ENCODE measurements around the gene FBXO46. TPM values are rescaled to one million over a fixed set of nuclear protein-coding genes. Genes with fewer than 3 reads are reported as not detected.
A peak's percentile ranks its signal among the peaks of the same experiment; 100 is the strongest.

The FBXO46 gene
- total and polyA plus RNA-seq, 2 of the 13 experiments (the other 11 are each of a cell fraction or from before 2014, with no cell fraction given): 6.2 to 6.4 TPM

DNA sequence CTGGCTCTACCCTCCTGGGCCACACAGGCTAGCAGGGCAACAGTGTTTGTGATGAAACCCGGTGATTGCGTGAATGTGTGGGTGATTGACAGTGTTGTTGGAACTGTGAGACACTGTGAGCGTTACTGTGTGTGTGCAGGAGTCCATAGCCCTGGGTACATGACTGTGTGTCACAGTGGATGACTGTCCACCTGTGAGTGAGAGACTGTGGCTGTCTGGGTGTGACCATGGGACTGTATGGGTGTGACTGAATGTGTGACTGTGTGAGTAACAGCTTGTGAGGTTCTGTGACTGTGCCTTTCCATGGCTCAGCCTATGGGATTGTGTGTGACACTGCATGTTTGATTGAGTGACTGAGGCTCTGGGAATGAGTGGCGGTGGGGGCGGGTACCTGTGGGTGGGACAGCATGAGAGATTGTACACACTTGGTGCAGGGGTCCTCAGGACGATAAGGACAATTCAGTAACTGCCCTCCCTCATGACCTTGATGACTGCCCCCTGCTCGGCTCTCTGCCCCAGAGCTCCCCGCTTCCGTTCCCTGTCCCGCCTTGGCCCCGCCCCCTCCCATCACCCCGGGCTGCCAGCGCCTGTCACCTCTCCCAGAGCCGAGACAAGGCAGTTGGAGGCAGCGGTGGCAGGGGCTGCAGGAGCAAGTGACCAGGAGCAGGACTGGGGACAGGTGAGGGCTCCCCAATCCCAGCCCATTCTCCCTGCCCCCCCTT, 62.9 kb downstream of the FBXO46 start, which contains the start of gene GIPR (continued):
- TF ChIP-seq CREB1 (IDR thresholded peaks at IDR 0.05): peak; percentile 42; the same call in 1 of the 2 replicates
- no peak for TF ChIP-seq CREB1 (CRISPR knock-in tag; IDR thresholded peaks at IDR 0.05)
- TF ChIP-seq, protein P1, sequence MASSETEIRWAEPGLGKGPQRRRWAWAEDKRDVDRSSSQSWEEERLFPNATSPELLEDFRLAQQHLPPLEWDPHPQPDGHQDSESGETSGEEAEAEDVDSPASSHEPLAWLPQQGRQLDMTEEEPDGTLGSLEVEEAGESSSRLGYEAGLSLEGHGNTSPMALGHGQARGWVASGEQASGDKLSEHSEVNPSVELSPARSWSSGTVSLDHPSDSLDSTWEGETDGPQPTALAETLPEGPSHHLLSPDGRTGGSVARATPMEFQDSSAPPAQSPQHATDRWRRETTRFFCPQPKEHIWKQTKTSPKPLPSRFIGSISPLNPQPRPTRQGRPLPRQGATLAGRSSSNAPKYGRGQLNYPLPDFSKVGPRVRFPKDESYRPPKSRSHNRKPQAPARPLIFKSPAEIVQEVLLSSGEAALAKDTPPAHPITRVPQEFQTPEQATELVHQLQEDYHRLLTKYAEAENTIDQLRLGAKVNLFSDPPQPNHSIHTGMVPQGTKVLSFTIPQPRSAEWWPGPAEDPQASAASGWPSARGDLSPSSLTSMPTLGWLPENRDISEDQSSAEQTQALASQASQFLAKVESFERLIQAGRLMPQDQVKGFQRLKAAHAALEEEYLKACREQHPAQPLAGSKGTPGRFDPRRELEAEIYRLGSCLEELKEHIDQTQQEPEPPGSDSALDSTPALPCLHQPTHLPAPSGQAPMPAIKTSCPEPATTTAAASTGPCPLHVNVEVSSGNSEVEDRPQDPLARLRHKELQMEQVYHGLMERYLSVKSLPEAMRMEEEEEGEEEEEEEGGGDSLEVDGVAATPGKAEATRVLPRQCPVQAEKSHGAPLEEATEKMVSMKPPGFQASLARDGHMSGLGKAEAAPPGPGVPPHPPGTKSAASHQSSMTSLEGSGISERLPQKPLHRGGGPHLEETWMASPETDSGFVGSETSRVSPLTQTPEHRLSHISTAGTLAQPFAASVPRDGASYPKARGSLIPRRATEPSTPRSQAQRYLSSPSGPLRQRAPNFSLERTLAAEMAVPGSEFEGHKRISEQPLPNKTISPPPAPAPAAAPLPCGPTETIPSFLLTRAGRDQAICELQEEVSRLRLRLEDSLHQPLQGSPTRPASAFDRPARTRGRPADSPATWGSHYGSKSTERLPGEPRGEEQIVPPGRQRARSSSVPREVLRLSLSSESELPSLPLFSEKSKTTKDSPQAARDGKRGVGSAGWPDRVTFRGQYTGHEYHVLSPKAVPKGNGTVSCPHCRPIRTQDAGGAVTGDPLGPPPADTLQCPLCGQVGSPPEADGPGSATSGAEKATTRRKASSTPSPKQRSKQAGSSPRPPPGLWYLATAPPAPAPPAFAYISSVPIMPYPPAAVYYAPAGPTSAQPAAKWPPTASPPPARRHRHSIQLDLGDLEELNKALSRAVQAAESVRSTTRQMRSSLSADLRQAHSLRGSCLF (CRISPR knock-in tag; IDR thresholded peaks at IDR 0.05; ENCODE audit: borderline replicate concordance): no peak
- no peak for TF ChIP-seq KDM2A (CRISPR knock-in tag; IDR thresholded peaks at IDR 0.05; ENCODE audit: borderline replicate concordance, low read depth)
- peak; percentile 18 for TF ChIP-seq HNRNPLL (IDR thresholded peaks at IDR 0.05; ENCODE audit: low read depth, low read length, poor library complexity, severe bottlenecking)
- no peak for TF ChIP-seq ZNF451 (CRISPR knock-in tag; IDR thresholded peaks at IDR 0.05)
- TF ChIP-seq SAP130 (CRISPR knock-in tag; IDR thresholded peaks at IDR 0.05; ENCODE audit: low read depth): peak; percentile 53
- TF ChIP-seq, protein P2, sequence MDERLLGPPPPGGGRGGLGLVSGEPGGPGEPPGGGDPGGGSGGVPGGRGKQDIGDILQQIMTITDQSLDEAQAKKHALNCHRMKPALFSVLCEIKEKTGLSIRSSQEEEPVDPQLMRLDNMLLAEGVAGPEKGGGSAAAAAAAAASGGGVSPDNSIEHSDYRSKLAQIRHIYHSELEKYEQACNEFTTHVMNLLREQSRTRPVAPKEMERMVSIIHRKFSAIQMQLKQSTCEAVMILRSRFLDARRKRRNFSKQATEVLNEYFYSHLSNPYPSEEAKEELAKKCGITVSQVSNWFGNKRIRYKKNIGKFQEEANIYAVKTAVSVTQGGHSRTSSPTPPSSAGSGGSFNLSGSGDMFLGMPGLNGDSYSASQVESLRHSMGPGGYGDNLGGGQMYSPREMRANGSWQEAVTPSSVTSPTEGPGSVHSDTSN (CRISPR knock-in tag; IDR thresholded peaks at IDR 0.05): peak; percentile 70
- TF ChIP-seq, protein P3, sequence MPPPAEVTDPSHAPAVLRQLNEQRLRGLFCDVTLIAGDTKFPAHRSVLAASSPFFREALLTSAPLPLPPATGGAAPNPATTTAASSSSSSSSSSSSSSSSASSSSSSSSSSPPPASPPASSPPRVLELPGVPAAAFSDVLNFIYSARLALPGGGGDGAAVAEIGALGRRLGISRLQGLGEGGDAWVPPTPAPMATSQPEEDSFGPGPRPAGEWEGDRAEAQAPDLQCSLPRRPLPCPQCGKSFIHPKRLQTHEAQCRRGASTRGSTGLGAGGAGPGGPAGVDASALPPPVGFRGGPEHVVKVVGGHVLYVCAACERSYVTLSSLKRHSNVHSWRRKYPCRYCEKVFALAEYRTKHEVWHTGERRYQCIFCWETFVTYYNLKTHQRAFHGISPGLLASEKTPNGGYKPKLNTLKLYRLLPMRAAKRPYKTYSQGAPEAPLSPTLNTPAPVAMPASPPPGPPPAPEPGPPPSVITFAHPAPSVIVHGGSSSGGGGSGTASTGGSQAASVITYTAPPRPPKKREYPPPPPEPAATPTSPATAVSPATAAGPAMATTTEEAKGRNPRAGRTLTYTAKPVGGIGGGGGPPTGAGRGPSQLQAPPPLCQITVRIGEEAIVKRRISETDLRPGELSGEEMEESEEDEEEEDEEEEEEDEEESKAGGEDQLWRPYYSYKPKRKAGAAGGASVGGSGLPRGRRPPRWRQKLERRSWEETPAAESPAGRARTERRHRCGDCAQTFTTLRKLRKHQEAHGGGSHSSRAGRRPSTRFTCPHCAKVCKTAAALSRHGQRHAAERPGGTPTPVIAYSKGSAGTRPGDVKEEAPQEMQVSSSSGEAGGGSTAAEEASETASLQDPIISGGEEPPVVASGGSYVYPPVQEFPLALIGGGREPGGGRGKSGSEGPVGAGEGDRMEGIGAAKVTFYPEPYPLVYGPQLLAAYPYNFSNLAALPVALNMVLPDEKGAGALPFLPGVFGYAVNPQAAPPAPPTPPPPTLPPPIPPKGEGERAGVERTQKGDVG (CRISPR knock-in tag; IDR thresholded peaks at IDR 0.05; ENCODE audit: borderline replicate concordance): no peak
- no peak for TF ChIP-seq STAG1 (CRISPR knock-in tag; IDR thresholded peaks at IDR 0.05)
- TF ChIP-seq DNMT1 (CRISPR knock-in tag; IDR thresholded peaks at IDR 0.05): no peak
- TF ChIP-seq POLR2A (IDR thresholded peaks at IDR 0.05; ENCODE audit: insufficient read depth in 1 of 2, low read depth in 2 of 2, low read length in 2 of 2): peak in 1 of 2 experiments; percentile 21; a peak in 1 of 4 replicates
- TF ChIP-seq, protein P4, sequence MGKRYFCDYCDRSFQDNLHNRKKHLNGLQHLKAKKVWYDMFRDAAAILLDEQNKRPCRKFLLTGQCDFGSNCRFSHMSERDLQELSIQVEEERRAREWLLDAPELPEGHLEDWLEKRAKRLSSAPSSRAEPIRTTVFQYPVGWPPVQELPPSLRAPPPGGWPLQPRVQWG (CRISPR knock-in tag; IDR thresholded peaks at IDR 0.05; ENCODE audit: borderline replicate concordance, low read depth): no peak
- no peak for TF ChIP-seq MAZ (IDR thresholded peaks at IDR 0.05; ENCODE audit: borderline replicate concordance, low read depth, low read length)
- TF ChIP-seq MAZ (CRISPR knock-in tag; IDR thresholded peaks at IDR 0.05; ENCODE audit: low read depth): peak; percentile 35; the same call in 1 of the 2 replicates
- TF ChIP-seq ZNF614 (CRISPR knock-in tag; IDR thresholded peaks at IDR 0.05; ENCODE audit: borderline replicate concordance): no peak
- TF ChIP-seq GPN1 (CRISPR knock-in tag; IDR thresholded peaks at IDR 0.05; ENCODE audit: borderline replicate concordance): no peak
- no peak for TF ChIP-seq TCF7L2 (IDR thresholded peaks at IDR 0.05; ENCODE audit: low read depth, low read length)
- no peak for TF ChIP-seq YEATS2 (CRISPR knock-in tag; IDR thresholded peaks at IDR 0.05; ENCODE audit: borderline replicate concordance)
- no peak for TF ChIP-seq SCMH1 (CRISPR knock-in tag; IDR thresholded peaks at IDR 0.05; ENCODE audit: borderline replicate concordance)
- no peak for TF ChIP-seq ZNF296 (CRISPR knock-in tag; conservative IDR thresholded peaks at IDR 0.05)
